ENCODE results near the gene NKAIN2. TPM values are rescaled to one million over a fixed set of nuclear protein-coding genes. Genes with fewer than 3 reads are reported as not detected.

The NKAIN2 gene
- total and polyA plus RNA-seq, 8 donors: 9.5 to 23.4 (median 18.9) TPM; not detected in 2

DNA sequence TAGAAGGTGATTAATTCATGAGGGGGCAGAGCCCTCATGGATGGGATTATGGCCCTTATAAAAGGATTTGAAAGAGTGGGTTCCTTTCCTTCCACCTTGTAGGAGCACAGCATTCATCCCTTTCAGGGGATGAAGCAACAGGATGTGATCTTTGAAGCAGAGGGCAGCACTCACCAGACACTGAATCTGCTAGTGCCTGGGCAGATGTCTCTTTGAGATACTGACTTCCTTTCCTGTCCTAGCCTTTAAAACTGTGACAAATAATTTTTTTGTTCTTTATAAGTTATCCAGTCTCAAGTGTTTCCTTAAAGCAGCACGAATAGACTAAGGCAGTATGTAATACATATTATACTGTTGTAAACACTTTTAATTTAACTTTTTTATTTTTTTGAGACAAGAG, 620.0 kb downstream of the NKAIN2 start:
- ATAC-seq: no peak
- Histone ChIP-seq H3K27ac (no peak overlapping the region), H3K9me3 (no peaks in the 10 kb centered on the region), H3K36me3 (no peaks in the 10 kb centered on the region), H3K4me1 (no peaks in the 10 kb centered on the region), H3K4me3 (no peak overlapping the region), H3K27me3 (no peaks in the 10 kb centered on the region)
- intact Hi-C loops (cut with DNase I): no loop called here
- DNase-seq: no peak
- TF ChIP-seq, protein P1, sequence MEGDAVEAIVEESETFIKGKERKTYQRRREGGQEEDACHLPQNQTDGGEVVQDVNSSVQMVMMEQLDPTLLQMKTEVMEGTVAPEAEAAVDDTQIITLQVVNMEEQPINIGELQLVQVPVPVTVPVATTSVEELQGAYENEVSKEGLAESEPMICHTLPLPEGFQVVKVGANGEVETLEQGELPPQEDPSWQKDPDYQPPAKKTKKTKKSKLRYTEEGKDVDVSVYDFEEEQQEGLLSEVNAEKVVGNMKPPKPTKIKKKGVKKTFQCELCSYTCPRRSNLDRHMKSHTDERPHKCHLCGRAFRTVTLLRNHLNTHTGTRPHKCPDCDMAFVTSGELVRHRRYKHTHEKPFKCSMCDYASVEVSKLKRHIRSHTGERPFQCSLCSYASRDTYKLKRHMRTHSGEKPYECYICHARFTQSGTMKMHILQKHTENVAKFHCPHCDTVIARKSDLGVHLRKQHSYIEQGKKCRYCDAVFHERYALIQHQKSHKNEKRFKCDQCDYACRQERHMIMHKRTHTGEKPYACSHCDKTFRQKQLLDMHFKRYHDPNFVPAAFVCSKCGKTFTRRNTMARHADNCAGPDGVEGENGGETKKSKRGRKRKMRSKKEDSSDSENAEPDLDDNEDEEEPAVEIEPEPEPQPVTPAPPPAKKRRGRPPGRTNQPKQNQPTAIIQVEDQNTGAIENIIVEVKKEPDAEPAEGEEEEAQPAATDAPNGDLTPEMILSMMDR (IDR thresholded peaks at IDR 0.05): no peak

DNA sequence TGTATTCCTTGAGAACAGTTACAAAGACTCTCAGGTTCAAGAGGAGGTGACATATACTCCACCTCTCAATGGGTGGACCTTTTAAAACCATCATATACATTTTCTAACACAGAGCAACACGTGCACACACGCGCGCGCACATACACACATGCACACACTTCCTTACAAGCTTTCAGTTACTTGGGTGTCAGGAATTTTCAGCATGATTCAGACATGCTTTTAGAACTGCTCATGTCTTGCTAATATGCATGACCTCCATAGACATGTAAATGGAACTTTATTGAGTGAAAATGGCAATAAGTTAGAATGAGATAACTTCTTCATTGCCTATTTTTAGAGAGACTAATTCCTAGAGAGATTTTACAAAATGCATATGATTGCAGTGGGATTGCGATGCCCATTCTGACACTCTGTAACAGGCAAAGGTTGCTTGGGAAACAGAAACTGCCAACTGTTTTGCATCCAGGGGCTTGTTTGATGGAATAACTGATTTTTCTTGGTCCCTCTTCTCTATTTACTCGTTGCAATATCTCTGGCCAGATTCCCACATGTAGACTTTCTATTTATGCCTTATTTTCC, 627.2 kb downstream of the NKAIN2 start:
- Histone ChIP-seq H3K4me1 (no peaks in the 10 kb centered on the region), H3K4me3 (no peak overlapping the region), H3K27ac (no peak overlapping the region), H3K9me3 (no peaks in the 10 kb centered on the region), H3K27me3 (no peaks in the 10 kb centered on the region), H3K36me3 (no peaks in the 10 kb centered on the region)
- intact Hi-C loops (cut with DNase I): no loop called here
- DNase-seq: no peak
- no peak for ATAC-seq
- TF ChIP-seq, protein P1 (IDR thresholded peaks at IDR 0.05): no peak

DNA sequence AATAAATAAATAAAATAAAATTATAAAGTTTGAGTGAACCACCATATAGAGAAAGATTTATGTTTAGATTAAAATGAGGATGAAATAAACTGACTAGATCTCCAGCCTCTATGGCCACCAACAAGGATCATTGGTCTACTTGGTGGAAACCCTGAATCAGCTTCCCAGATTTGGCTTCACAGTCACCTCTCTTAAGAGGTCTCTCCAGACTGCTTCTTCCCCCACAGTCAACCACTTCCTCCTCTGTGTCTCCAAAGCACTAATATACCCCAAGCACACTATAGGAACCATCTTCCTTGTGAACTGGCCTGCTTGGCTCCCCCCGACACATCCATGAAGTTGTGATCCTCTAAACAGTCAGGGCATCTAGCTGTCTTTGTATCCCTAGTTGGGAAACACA, 629.0 kb downstream of the NKAIN2 start:
- ATAC-seq: no peak
- no peaks in the 10 kb centered on the region for H3K27me3 ChIP-seq
- H3K4me1 ChIP-seq: no peaks in the 10 kb centered on the region
- H3K9me3 ChIP-seq: no peaks in the 10 kb centered on the region
- TF ChIP-seq, protein P1 (IDR thresholded peaks at IDR 0.05): no peak
- H3K36me3 ChIP-seq: no peaks in the 10 kb centered on the region
- no peak overlapping the region for H3K4me3 ChIP-seq
- intact Hi-C loops (cut with DNase I): no loop called here
- H3K27ac ChIP-seq: no peak overlapping the region
- no peak for DNase-seq

GRCh38 chr6:124433387-124434160, 629.9 kb downstream of the NKAIN2 start:
- TF ChIP-seq, protein P1 (IDR thresholded peaks at IDR 0.05): no peak
- no peak overlapping the region for H3K4me3 ChIP-seq

DNA sequence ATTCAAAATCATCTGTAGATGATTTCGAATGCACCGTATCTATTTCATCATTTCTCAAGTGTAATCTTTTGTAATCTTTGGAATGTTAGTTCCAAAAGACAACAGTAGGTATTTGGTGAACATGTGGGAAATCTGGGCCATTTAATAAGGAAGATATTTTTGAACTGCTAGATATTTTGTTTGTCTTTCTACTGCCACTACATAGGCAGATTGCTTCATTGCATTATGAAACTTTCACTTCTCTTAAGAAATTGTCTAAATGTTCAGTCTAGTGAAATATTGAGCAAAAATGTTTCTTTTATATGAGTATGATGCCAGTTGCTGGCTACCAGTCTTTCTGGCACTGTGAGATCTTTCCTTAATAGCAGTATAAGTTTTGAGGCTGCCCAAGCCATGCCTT, 630.8 kb downstream of the NKAIN2 start:
- DNase-seq: peak in 1 of 4 donors; percentile 30
- intact Hi-C loops (cut with DNase I): no loop called here
- Histone ChIP-seq H3K27me3 (no peaks in the 10 kb centered on the region), H3K4me1 (no peaks in the 10 kb centered on the region), H3K9me3 (no peaks in the 10 kb centered on the region), H3K4me3 (no peak overlapping the region), H3K36me3 (no peaks in the 10 kb centered on the region), H3K27ac (no peak overlapping the region)
- TF ChIP-seq, protein P1 (IDR thresholded peaks at IDR 0.05): no peak
- no peak for ATAC-seq

More at GRCh38 chr6:124433387-124434160, 629.9 kb downstream of the NKAIN2 start:
- Histone ChIP-seq H3K36me3 (no peaks in the 10 kb centered on the region), H3K27me3 (no peaks in the 10 kb centered on the region), H3K27ac (no peak overlapping the region), H3K9me3 (no peaks in the 10 kb centered on the region), H3K4me1 (no peaks in the 10 kb centered on the region)
- intact Hi-C loops (cut with DNase I): no loop called here
- DNase-seq (no peak), ATAC-seq (peak; percentile 63)
